GM03348 (cell line): Measurements from ENCODE around the gene MRTFA.
"Not testable (repeated sequence)": the region's sequence is repeated elsewhere in the genome, so short reads cannot be mapped to it uniquely, and the experiment has no call there.

Experiments used
- DNase-seq: peaks from one replicate; pipeline ENCODE4 v3.0.0; 2012; ENCODE audit warnings: low spot score

Gene MRTFA

DNA sequence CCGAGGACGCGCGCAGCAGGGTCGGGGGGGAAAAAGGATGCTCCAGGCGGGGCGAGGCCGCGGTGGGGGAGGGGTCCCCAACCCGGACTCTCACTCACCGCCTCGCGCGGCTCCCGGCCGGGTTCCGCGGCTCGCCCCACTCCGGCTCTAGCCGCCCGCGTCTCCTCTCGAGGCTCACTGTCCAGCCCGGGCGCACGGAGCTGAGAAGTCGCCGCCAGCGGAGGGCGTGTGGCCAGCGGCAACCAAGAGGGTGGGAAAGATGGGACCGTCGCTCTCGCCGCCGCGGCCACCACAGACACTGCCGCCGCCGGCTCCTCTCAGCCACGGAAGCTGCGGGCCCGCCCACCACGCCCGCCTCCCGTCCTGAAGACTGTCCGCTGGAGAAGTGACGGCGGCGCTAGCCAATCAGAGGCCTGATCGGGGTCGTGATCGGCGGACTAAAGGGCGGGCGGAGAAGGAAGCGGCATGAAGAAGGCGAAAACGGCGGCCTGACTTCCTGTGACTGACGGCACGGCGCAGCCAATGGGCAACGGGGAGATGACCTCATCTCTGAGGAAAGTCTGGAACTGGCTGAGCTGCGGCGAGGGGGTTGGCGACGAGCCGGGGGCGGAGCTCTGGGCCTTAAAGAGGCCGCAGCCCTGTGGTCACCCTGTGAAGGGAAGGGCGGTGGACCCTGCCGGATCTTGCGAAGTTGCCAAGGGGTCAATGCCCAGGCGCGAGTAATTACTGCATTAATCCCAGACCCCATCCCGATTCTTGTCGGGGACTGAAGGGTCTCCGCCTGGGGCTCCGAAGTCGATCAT is at the start of gene MRTFA:
Gene MRTFA, minus strand, starts transcription at position 340 of the 803 bp plus-strand sequence.
- DNase-seq, result peak; percentile 98

DNA sequence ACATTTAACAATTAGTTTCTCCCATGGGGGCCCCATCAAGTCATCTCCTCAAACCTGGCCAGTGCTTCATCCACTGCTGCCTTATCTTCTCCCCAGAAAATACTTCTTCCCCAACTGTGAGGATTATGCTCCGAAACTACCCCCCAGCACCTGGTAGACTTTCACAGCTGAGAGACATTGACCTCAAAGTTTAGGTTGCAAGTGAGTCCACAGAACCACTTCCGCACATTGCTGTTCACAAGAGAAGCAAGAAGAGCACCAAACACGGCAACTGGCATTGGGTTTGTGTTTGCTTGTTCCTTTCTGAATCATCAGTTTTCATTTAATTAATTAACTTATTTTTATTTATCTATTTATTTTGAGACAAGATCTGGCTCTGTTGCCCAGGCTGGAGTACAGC is 48.9 kb upstream of the MRTFA start:
- no peak for DNase-seq

DNA sequence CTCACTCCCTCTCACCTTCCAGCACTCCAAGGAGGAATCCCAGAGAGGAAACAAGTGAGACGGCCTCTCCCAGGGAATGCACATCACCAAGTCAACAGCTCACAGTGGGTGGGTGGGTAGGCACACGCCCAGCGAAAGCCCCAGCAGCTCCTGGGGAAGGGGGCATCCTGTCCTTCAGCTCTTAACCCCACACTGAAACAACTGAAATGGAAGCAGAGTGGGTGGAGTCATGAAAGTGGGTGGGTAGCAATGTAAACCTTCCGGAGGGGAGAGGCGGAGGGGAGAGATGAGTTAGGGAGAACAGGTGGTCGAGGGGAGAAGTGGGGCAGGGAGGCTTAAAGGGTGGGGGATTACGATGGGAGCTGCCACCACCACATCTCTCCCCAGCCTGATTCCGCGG is 48.2 kb upstream of the MRTFA start:
- no peak for DNase-seq

- DNase-seq, result no peak
Observed at GRCh38 chr22:40681451-40681850, 44.9 kb upstream of the MRTFA start.

GRCh38 chr22:40680819-40681183 is 44.3 kb upstream of the MRTFA start:
- no peak for DNase-seq

GRCh38 chr22:40679964-40680818 is 43.7 kb upstream of the MRTFA start:
- DNase-seq, result peak; percentile 28

- peak; percentile 38 for DNase-seq
Observed at GRCh38 chr22:40679249-40679963, 42.9 kb upstream of the MRTFA start, which contains the start of gene MCHR1. Gene MCHR1, plus strand, starts transcription at chr22:40679484. Its CDS starts 169 bp downstream, at chr22:40679653.

DNA sequence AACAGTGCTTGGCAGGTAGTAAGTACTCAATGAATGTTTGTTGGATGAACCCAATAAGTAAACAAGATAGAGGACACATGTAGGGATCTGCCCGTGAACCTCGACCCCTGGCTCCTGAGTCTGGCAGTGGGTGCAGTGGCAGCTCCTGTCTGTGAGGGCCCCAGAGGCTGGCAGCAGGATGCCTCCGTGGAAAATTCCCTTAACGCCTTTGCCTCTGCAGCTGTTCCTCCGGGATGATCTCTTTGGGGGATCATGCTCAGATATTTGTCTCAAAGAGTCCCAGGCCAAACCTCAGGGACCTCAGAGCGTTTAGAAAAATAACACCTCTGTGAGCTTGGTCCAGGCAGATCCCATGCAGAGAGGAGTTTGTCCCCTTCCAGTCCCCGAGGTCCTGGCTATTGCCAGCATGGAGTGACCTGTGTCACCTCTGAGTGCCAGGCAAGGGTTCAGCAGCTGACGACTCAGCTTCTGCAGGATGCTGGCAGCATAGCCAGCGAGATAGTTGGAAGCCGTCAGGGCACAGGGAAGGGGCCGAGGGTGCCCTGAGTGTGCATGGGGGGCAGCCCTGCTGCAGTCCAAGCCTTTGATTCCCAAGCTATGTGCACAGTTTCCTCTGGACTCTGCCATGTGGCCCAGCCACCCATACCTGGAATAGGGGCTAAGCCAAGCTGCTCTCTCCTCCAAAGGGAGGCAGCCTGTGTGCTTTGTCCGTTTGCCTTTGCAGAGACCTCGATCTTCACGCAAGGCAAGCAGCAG is 42.2 kb upstream of the MRTFA start:
- DNase-seq, result no peak

DNA sequence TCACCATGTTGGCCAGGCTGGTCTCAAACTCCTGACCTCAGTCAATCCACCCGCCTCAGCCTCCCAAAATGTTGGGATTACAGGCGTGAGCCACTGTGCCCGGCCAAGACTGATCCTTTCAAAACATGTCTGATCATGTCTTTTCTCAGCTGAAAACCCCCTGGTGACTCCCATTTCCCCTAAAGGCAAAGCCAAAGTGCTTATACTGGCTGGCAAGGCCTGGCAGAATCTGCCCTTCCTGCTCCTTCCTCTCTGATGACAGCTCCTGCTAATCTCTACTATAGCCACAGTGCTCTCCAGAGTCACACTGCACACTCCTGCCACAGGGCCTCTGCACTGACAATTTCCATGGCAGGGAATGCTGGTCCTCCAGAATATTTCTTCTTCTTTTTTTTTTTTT is 40.1 kb upstream of the MRTFA start:
- no peak for DNase-seq

DNA sequence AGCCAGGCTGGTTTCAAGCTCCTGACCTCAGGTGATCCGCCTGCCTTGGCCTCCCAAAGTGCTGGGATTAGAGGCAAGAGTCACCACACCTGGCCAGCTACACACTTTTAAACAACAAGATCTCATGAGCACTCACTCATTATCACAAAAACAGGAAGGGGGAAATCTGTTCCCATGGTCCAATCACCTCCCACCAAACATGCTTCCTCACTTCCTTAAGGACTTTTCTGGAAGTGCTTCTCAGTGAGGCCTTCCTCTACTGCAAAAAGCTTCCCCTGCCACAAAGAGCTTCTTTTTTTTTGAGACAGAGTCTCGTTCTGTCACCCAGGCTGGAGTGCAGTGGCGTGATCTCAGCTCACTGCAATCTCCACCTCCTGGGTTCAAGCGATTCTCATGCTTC is 39.6 kb upstream of the MRTFA start:
- not testable (repeated sequence) for DNase-seq

GRCh38 chr22:40674274-40674673 is 37.8 kb upstream of the MRTFA start:
- no peak for DNase-seq

DNA sequence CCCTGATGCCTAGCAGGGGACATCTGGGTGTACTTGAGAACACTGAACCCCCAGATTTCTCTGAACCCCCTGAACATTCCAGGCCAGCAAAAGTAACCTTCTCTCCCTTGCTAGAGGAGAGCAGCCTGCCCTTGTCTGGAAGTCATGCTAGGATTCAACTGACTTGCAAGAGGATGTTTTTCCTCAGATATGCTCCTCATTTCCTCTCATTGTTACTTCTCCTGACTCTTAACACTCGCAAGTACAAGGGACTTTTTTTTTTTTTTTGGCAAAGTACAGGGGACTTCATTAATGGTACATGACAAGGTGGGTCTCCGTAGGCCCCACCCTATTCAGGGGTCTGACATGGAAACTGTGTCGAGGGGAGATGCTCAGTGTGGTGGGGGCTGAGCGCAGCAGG is 36.5 kb upstream of the MRTFA start:
- DNase-seq, result no peak

- no peak for DNase-seq
Observed at GRCh38 chr22:40671796-40672360, 35.4 kb upstream of the MRTFA start.

DNA sequence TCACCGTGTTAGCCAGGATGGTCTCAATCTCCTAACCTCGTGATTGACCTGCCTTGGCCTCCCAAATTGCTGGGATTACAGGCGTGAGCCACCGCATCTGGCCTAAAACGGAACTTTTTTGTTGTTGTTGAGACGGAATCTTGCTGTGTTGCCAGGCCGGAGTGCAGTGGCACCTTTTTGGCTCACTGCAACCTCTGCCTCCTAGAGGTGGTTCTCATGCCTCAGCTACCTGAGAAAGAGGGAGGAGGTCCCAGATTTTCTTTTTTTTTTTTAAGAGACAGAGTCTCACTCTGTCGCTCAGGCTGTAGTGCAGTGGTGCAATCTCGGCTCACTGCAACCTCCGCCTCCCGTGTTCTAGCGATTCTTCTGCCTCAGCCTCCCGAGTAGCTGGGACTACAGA is 34.9 kb upstream of the MRTFA start:
- DNase-seq, result no peak

DNA sequence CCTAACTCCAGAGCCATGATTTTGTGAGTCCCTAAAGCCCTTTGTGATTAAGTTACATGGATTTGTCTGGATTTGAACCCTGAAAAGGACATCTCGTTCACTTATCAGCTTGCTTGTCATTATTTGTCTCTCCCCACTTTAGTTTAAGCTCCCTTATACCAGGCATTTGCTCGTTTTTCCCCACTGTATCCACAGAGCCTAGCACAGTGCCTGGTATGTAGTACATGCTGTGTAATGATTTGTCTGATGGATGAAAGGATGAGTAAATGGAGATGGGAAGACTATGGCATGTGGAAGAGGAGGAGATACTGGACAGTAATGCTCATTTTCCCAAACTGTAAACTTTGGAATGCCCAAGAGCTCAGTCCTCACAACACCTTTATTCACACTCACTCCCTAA is 33.5 kb upstream of the MRTFA start:
- DNase-seq, result no peak

DNA sequence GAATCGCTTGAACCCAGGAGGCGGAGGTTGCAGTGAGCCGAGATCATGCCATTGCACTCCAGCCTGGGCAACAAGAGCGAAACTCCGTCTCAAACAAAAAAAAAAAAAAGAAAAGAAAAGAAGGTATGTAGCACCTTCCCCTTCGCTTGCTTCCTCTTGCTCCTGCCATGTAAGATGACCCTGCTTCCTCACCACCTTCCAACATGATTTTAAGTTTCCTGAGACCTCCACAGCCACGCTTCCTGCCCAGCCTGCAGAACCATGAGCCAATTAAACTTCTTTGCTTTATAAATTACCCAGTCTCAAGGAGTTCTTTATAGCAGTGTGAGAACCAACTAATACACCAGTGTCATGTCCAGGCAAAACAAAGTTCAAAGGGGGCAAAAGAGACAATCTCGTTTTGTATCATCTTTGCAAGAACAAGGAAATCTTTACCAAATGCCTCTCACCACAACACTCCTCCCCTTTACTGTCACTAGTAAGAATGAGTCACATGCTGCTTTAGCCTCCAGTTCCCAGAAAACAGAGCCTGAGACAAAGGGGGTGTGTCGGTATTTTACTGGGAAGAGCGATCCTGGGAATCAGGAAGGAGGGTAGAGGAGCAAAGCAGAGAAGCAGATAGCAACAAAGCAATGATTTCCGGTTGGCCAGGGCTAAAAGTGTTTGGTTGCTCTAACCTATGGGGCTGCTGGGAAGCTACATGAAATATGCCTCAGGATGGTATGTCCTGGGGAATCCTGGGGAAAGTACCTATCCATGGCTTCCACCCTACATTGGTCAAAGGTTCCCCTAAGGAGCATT is 32.3 kb upstream of the MRTFA start:
- peak; percentile 71 for DNase-seq

DNA sequence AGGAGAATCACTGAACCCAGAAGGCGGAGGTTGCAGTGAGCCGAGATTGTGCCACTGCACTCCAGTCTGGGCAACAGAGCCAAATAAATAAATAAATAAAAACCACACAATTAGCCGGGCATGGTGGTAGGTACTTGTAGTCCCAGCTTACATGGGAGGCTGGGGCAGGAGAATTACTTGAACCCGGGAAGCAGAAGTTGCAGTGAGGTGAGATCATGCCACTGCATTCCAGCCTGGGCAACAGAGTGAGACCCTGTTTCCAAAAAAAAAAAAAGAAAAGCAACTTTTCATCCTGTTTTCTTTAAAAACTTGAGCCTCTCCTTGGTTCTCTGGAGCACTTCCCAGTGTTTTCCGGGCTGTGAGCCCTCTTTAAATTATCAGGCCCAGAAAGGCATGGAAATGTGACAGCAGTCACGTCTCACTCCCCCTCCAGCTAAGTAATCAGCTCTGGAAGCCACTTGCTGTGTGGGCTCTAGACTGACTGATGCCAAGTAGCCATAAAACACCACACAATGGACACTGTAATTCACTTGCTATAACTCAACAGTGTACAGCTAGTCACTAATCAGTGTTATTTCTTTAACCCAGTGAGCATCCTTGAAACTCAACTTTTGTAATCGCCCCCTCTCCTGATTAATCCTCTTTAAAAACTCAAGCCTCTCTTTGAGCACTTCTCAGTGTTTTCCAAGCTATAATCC is 29.8 kb upstream of the MRTFA start:
- DNase-seq, result peak; percentile 64

GRCh38 chr22:40665312-40665711 is 28.8 kb upstream of the MRTFA start:
- DNase-seq, result peak; percentile 68

GRCh38 chr22:40661671-40662070 is 25.2 kb upstream of the MRTFA start:
- DNase-seq, result no peak

DNA sequence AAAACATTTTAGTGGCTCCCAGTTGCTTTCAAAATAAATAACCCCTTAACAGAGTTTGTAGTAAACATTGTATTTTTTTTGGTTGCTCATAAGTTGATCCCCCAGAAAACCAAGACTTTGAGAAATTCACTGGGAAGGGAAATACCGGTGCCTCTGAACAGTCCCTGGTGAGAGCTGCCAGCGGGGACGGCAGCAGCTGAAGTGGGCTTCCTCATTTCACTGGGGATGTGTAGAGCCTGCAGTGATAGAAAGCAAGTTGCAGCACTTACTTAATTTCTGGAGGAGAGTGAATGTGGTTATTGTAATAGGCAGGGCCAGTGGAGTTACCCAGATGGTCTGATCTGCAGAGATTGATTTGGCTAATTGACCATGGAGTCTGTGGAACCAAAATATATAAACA is 24.2 kb upstream of the MRTFA start:
- no peak for DNase-seq
